HG03066 (cell line): Measurements from ENCODE around the gene CDH4.
"Not testable (repeated sequence)": the region's sequence is repeated elsewhere in the genome, so short reads cannot be mapped to it uniquely, and the experiment has no call there.

Experiments
- ATAC-seq: cut with Tn5 transposase; IDR thresholded peaks from one replicate; pipeline ENCODE4 v1.9.1; 2021; ENCODE audit warnings: low read depth; ENCODE audit not compliant: unreplicated experiment

CDH4 gene

GRCh38 chr20:61853073-61854005 is 601.3 kb downstream of the CDH4 start:
- no peak for ATAC-seq

- ATAC-seq = not testable (repeated sequence)
Observed at GRCh38 chr20:61854538-61854937, 602.5 kb downstream of the CDH4 start.

- ATAC-seq = no peak
Observed at GRCh38 chr20:61855286-61855685, 603.2 kb downstream of the CDH4 start.

- no peak for ATAC-seq
Observed at GRCh38 chr20:61856626-61857413, 604.8 kb downstream of the CDH4 start.

- ATAC-seq = no peak
Observed at GRCh38 chr20:61857414-61857775, 605.3 kb downstream of the CDH4 start.

- ATAC-seq = no peak
Observed at GRCh38 chr20:61857884-61858283, 605.8 kb downstream of the CDH4 start.

GRCh38 chr20:61859767-61860166 is 607.7 kb downstream of the CDH4 start:
- ATAC-seq = no peak

- no peak for ATAC-seq
Observed at GRCh38 chr20:61860260-61860987, 608.4 kb downstream of the CDH4 start.

- no peak for ATAC-seq
Observed at GRCh38 chr20:61861054-61861841, 609.2 kb downstream of the CDH4 start.

- no peak for ATAC-seq
Observed at GRCh38 chr20:61861858-61862257, 609.8 kb downstream of the CDH4 start.

- no peak for ATAC-seq
Observed at GRCh38 chr20:61862881-61863280, 610.8 kb downstream of the CDH4 start.

GRCh38 chr20:61864481-61864880 is 612.4 kb downstream of the CDH4 start:
- ATAC-seq = no peak

GRCh38 chr20:61865353-61865752 is 613.3 kb downstream of the CDH4 start:
- no peak for ATAC-seq

- no peak for ATAC-seq
Observed at GRCh38 chr20:61866165-61866564, 614.1 kb downstream of the CDH4 start.

GRCh38 chr20:61868006-61868405 is 615.9 kb downstream of the CDH4 start:
- ATAC-seq = no peak

- no peak for ATAC-seq
Observed at GRCh38 chr20:61868466-61869090, 616.5 kb downstream of the CDH4 start.

- no peak for ATAC-seq
Observed at GRCh38 chr20:61869750-61870507, 617.9 kb downstream of the CDH4 start.

GRCh38 chr20:61871160-61871559 is 619.1 kb downstream of the CDH4 start:
- no peak for ATAC-seq

- no peak for ATAC-seq
Observed at GRCh38 chr20:61871913-61872312, 619.9 kb downstream of the CDH4 start.
